Left kidney (tissue), 8 donors: ENCODE data around the gene HAO1. TPM values are rescaled to one million over a fixed set of nuclear protein-coding genes. Genes with fewer than 3 reads are reported as not detected.
"Not testable (repeated sequence)": the region's sequence is repeated elsewhere in the genome, so short reads cannot be mapped to it uniquely, and the experiment has no call there.

Source experiments
- DNase-seq: peaks from one replicate; pipeline ENCODE4 v3.0.0-alpha.2; 2013
- long read RNA-seq, 8 donors: transcript quantifications; one replicate each; lab custom pipeline, GENCODE V29; 2026
- polyA plus RNA-seq: library from polyadenylated mRNA; unstranded; fragments of 120-200 nt; gene quantifications from one replicate; pipeline ENCODE4 v1.2.1, GENCODE V29; 2013; ENCODE audit not compliant: insufficient read length

Gene HAO1
- polyA plus RNA-seq: not detected
- long read RNA-seq, donor 1: 0 reads
- long read RNA-seq, donor 2: 0 reads
- long read RNA-seq, donor 3: 0 reads
- long read RNA-seq, donor 4: 0 reads
- long read RNA-seq, donor 5: 0 reads
- long read RNA-seq, donor 6: 0 reads
- long read RNA-seq, donor 7: 0 reads
- long read RNA-seq, donor 8: 0 reads

DNA sequence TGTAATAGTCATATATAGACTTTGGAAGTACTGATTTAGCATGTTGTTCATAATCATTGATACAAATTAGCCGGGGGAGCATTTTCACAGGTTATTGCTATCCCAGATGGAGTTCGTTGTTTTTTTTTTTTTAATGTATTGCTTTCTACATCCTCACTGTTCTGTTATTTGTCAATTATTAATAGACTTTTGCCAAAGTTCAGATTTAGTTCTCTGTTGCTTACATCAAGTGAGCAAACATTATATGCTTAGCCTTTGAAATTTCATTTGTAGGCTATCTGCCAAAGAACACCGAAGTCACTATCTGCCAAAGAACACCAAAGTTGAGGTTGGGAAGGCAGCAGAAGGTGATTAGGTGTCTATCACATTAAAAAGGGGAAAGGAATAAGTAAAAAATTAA lies at the start of gene HAO1:
Gene HAO1 (minus strand): TSS at position 118 of the 400 bp plus-strand sequence. CDS start 36 bp downstream, at position 82.
- no peak for DNase-seq

DNA sequence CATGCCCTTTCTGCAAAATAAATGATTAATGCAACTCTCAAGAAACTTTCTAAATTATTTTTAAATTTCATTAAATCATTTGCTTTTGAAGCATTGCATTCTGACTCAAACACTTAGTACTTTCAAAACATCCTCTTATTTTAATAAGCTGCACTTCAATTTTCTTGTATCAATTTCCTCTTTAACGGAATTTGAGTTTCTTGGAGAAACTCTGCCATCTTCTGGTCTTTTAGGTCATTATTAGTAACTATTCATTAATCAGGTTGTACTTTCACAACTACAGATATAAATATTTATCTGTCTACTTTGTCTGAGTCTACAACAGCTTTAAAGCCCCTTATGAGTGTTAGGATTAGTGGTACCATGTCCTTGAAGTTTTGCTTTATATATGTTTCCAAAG lies 49.1 kb upstream of the HAO1 start:
- no peak for DNase-seq

DNA sequence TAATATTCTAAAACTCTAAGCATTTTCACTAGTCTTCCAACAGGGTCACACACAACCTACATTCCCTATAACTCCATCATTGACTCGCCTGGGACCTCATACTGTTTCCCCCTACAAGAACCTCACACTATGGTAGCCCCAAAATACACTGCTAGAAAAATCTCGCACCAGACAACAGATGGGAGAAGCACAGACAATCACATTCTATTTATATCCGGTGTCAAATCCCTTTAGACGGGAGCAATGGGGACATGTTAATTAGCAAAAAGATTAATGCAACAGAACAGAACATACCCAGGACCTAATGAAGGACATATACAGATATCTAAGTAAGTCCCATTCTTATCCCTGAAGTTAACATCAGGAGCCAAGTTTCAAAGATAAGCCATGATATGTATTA lies 45.7 kb upstream of the HAO1 start:
- no peak for DNase-seq

DNA sequence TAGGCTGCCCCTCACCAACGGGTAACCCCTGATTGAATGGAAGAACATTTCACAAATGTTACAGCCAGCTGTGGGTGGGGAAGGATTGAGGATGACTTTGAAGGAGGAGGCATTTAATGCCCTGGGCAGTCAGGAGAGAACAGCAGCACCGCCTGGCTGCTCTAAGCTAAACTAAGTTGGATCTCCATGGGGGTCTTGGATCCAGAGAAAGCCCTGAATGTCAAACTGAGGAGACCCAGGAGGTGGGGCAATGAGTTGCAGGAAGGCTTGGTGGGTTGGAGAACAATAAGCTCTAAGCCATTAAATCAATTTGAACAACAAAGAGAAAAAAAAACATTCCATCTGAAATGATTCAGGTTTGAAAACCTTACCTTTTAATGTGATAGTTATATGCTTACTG lies 43.9 kb upstream of the HAO1 start:
- DNase-seq: no peak

DNA sequence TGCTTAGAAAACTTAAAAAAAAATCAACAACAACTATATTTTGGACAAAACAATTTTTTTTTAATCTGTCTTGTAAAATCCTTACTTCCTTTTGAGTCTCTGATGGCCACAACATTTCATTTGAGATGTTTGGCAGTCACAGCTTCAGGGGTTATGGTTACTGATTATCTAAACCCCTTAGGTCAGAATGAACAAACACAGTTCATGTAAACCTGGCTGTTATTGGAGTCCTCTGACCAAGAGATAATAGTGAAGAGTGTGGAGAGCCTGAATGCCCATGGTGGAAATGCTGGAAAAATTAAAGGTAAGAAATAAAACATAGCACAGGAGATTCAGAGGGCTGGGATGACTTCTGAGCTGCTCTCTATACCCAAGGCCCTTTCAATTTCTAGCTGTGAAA lies 41.1 kb upstream of the HAO1 start:
- DNase-seq: no peak

DNA sequence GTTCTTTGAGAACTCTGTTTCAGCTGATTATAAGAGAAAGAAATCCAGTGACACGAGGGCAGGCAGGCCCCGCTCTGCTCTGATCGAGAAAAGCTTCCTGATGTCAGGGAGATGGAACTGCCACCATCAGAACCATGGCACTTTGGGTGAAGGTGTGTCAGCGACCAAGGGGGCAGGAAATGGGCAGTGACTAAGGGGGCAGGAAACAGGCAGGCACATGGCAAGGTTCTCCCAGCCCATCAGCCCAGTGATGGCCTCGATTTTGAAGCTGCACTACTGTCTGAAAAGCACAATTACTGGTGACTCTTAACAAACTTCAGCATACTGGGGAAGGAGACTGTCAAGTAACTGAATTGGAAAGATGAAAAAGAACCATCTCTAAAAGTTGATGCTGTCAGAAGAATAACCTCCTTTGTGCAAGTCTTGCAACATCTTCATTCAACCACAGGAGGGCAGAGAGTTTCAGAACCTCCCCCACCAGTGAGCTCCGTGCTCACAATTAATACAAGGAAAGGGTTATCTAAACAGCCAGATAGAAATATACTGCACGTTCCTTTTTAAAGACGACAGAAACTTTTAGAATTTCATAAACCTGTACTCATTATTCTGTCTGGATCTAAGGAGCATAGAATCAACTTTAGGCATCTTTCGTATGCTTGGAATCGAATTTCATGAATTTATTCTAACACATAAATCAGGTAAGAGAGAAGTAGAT lies 40.2 kb upstream of the HAO1 start:
- peak; percentile 20 for DNase-seq

DNA sequence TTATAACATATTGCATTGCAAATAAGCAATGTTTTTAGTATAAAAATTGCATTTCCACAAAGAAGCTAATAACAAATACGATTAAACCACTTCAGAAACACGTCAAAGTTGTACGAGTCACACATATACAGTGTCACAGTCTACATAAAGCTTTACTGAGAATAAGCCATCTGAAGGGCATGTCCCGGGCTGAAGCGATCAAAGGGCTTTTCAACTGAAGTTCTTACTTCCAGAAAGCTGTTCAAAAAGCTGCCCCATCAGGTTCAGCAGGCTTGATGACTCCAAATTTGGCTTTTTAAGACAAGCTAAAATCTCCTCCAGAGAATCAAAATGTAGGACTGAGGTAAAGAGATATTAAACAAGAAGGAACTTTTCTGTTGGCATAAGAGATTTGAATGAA lies 37.5 kb upstream of the HAO1 start:
- no peak for DNase-seq

DNA sequence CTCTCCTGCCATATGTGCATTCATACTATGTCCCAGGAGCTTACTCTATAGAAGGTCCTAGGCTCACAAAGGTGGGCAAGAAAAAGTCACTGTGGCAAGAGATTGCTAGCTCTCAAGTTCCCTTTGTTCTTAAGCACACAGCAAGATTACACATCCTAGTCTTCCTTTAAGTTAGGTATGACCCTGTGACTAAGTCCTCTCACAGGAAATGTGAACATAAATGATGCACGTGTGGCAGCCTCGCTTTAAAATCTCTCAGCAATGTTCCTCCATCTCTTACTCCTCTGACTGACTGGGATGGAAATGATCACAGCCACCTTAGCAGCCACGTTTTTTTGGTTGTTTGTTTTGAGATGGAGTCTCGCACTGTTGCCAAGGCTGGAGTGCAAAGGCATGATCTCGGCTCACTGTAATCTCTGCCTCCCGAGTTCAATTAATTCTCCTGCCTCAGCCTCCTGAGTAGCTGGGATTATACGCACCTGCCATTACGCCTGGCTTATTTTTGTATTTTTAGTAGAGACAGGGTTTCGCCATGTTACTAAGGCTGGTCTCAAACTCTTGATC lies 35.7 kb upstream of the HAO1 start:
- no peak for DNase-seq

DNA sequence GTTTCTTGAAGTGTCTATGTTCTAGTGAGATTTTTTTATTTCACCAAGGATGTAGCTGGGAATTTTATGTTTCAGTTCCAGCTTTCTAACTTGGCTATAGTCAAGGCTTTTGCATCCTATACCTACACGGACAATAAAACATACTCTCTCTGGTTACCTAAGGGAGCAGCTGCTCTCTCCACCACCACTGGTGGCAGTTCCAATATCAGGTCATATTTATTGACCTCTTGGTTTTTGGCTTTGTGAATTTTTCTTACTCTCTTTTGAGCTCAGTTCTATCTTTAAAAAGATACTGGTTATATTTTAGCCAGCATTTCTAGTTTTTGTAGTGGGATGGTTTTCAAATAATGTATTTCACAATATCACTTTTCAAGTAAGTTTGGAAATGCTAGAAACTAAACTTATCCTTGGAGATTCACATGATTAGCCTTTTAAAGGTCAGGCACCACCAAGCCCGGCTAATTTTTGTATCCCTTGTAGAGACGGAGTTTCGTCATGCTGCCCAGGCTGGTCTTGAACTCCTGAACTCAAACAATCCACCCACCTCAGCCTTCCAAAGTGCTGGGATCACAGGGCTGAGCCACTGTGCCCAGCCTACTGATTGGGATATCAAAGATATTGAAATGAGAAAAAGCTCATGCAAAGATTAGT lies 34.7 kb upstream of the HAO1 start:
- no peak for DNase-seq

DNA sequence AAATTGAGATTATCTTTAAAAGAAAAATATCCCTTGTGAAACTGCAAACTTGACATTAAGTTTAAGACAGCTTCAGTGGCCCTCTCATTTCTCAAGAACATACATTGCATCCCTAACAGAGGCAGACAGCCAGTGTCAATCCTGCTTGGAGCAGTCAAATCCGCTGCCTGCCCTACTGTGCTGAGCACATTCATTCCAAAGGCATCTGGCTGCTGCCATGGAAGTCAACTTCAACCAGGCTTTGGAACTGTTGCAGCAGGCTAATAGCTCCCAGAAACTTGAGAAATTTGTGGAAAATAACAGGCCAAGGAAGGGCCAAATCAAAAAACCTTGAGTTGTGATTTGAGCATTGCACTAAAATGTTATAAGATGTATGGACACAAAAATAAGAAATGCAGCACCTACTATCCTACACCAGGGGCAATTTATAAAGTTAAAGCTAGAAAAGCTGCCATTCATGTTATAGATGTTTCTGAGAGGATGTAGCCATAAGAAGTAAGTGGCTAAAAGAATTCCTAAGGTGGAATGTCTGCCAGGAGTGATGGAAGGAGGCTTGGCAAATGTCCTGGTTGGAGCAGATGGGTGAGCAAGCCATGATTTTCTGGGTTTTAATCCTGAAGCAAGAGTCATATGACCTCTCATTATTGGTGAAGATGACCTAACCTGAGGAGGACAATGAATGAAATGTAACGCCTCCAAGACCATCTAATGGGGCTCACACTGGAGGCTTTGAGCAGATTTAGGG lies 31.4 kb upstream of the HAO1 start:
- no peak for DNase-seq

DNA sequence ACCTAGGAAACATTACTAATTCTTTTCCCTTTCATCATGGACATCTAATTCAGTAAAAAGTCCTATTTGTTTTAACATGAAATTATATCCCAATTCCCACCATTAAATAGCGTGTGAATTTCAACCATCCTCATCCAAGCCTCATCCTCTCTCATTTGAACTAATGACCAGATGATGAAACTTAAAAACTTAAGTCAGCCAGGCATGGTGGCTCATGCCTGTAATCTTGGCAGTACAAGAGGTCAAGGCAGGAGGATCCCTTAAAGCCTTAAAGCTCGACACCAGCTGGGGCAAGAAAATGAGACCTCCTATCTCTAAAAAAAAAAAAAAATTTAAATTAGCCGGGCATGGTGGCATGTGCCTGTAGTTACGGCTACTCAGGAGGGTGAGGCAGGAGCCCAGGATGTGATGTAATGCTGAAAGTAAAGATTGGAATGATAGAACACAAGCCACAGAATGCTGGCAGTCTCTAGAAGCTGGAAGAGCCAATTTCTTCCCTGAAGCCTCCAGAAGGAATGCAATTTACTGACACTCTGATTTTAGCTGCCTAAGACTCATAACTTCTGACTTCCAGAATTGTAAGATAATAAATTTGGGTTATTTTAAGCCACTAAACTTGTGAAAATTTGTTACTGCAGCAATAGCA lies 27.1 kb upstream of the HAO1 start:
- no peak for DNase-seq

DNA sequence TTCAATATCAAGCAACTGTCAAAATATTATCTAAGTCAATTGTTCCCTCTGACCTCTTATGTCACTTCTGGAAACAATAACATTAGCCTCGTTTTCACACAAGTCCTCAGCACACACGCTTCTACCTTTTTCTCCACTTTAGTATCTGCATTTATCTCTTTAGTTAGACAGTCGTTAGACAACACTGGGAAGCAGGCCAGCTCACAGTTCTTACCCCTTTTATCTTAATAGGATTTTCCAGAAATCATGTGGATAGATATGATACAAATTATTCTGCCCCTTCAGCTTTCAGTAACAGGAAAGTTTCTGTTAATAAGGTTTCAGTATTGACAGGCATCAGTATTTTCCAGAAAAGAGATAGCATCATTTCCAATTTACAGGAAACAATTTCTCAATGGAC lies 25.9 kb upstream of the HAO1 start:
- no peak for DNase-seq

DNA sequence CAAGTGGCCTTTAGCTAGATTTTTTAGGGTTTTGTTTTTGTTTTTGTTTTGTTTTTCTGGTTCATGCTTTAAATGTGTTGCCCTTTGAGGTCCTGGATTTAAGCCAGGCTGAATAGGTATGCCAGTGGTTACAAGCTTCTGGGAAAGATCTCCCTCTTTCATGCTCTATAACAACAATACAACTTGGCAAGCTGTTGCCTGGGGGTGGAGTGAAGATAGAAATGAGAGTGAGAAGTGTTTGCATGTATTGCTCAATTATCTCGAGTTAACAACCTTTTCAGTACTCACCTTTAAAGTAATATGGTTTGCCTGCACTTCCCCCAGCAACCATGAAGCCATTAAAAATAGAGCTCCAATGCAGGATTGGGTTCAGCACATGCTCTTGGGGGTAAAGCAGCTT lies 19.2 kb upstream of the HAO1 start:
- no peak for DNase-seq

DNA sequence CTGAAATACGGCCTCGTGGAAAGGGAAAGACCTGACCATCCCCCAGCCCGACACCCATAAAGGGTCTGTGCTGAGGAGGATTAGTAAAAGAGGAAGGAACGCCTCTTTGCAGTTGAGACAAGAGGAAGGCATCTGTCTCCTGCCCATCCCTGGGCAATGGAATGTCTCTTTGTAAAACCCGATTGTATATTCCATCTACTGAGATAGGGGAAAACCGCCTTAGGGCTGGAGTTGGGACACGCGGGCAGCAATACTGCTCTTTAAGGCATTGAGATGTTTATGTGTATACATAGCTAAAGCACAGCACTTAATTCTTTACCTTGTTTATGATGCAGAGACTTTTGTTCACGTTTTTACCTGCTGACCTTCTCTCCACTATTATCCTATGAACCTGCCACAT lies 16.3 kb upstream of the HAO1 start:
- DNase-seq: not testable (repeated sequence)

DNA sequence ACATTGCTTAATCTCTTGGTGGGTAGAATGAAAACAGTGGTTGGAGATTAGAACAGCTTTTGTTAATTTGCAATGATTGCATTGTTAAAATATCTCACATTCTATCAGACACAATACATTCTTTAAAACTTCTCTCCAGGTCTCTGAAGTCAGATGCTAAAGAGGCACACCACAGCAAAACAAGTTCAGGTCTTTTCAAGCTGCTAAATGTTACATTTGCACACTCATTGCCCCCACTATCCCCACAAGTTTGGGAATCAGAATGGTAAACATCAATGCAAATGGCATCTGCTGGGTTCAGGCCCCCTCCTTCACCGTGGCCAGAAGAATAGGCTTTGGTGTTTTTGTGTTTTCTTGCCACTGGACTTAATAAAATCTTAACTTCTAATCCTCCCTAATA lies 10.1 kb upstream of the HAO1 start:
- DNase-seq: no peak

DNA sequence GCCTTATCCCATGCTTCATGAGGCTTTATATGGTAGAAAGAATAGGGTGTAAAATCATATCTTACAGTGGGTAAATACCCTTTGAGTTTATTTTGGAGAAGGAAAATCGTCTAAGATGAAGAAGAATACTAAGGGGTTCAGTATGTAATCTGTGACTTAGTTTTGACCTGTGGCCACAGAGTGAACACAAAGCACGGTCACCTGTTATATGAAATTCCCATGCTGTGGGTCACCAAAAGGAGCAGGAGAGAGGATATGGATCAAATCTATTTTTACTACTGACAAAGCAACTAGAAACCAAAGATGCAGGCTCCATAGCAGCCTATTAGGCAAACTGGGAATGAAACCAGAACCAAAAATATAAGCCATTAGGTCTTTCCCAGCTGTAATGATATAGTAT lies 3.6 kb upstream of the HAO1 start:
- DNase-seq: no peak

DNA sequence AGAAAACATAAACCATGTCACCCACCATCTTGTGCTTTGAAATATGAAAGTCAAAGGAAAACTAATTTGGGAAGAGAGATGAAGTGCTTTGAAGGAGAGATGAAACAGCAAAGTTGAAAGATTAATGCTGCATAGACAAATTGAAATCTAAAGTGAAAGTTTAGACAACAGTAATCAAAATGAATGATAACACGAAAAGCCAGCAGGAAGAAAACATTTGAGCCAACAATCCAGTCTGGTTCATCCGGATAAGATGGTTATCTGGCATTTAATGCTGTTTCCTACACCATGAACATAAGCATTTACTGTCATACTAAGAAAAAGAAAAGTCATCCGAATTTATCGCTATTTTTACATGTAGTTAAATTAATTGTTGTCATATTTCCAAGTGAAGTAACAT lies 595 bp downstream of the HAO1 start:
- peak; percentile 20 for DNase-seq

DNA sequence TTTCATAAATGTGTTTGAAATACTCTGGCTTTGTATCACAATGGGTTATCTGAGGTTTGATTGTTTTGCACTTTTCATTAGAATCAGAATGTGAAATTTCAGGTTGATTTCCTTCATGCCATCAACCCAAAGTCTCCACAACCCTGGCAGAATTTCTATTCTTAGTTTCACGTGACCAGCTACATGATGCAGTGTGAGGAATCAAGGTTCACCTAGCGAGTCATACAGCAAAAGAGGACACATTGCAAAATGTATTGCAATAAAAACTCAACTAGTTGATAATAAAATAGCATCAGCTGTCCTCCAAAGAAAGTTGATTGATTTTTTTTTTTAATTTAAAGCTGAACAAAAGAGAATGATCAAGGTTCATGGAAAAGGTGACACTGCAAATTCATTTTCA lies 2.2 kb downstream of the HAO1 start:
- no peak for DNase-seq

DNA sequence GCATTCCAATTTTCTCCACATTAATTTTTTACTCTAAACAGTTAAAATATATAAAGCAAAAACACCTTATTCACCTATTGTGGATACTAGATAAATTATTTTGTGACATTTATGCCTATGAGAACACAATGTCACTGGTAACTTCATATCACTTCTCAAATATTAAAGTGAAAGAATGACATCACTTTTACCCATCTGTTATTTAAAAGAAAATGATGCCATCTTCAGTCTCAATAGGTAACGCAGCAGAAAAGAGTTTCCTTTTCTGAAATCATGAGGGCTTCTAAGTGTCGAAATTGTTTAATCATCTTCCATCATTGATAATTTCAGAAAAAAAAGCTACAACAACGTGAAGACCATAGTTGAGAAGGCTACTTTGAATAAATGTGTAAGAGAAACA lies 2.9 kb downstream of the HAO1 start:
- no peak for DNase-seq

DNA sequence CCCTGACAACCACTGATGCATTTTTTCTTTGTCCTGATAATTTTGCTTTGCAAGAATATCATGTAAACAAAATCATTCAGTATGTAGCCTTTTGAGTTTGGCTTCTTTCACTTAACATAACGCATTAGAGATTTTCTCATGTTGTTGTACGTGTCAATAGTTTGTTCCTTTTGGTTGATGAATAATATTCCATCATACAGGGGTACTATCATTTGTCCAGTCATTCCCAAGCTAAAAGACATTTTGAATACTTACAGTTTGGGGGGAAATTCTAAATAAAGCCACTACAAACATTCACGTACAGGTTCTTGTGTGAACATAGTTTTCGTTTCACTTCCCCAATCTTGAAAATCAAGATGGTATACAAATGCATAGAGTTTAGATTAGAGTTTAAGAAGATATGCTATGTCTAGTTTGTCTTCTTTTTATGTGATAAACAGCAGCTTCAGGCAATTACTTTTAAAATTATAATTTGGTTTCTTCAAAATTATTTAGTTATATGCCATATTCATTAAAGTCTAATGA lies 5.2 kb downstream of the HAO1 start:
- DNase-seq: no peak

DNA sequence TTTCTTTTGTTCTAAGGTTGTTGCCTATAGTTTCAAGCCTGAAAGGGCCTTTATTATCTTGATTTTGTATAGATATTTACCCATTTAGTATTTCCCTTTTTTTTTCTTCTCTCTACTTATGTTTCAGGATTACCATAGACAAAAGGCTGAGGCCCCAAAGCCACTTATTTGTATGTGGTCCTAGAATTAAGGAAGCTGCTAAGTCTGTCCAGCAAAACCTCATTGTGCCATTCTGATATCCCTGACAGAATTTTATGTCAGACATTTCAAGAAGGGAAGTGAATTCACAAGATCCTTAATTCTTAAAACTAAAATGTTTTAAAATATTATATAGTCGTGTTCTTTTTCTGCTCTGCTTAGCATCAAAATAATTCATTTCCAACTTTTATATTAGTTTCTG lies 6.9 kb downstream of the HAO1 start:
- DNase-seq: no peak

DNA sequence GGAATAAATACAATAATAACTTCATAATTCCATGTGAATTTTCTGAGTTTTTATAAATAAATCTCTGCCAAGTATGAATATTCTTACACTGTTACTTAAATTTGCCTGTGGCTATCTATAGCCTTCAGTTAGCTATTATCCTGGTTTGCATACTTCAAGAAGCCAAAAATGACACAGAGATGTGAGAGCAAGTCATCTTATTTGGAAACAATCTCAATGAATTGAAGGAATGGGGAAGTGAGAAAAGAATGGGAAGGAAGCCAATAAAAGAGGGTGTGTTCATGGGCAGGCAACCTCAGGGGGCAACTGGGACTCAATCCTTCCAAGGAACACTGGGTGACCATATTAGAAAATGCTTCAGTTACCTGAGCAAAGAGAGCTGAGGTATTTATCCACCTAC lies 9.9 kb downstream of the HAO1 start:
- DNase-seq: no peak
